SK-N-SH (cell line): ENCODE measurements around the gene AGAP2.

Experiments
- GABPA ChIP-seq: IDR thresholded peaks from 2 replicates; pipeline ENCODE4 v1.4.0; 2012; ENCODE audit warnings: low read depth, mild to moderate bottlenecking
- JUND ChIP-seq: IDR thresholded peaks from 2 replicates; pipeline ENCODE4 v1.4.0; 2012
- MXI1 ChIP-seq: IDR thresholded peaks from 2 replicates; pipeline ENCODE4 v1.6.1; 2012; ENCODE audit warnings: mild to moderate bottlenecking, low read depth, low read length, improper control_type of control experiment
- POLR2AphosphoS5 ChIP-seq: IDR thresholded peaks from 2 replicates; pipeline ENCODE4 v1.6.1; 2012; ENCODE audit warnings: low read depth, low read length
- RFX5 ChIP-seq: IDR thresholded peaks from 2 replicates; pipeline ENCODE4 v1.6.1; 2012; ENCODE audit warnings: mild to moderate bottlenecking, improper control_type of control experiment, low read length
- SMC3 ChIP-seq: IDR thresholded peaks from 2 replicates; pipeline ENCODE4 v1.6.1; 2012; ENCODE audit warnings: low read depth, low read length, improper control_type of control experiment
- TAF1 ChIP-seq: IDR thresholded peaks from 2 replicates; pipeline ENCODE4 v1.6.1; 2012; ENCODE audit warnings: low read depth, mild to moderate bottlenecking, low read length, moderate library complexity, borderline replicate concordance
- YY1 ChIP-seq: IDR thresholded peaks from 2 replicates; pipeline ENCODE4 v1.4.0; 2012; ENCODE audit warnings: low read depth, mild to moderate bottlenecking
- TF ChIP-seq, protein P1 (sequence below): IDR thresholded peaks from 2 replicates; pipeline ENCODE4 v1.6.1; 2012; ENCODE audit warnings: mild to moderate bottlenecking, low read depth, low read length, moderate library complexity
- TF ChIP-seq, protein P2 (sequence below): fragments of 200-600 bp; sonication (generic); IDR thresholded peaks from 2 replicates; pipeline ENCODE4 v1.6.1; 2017; ENCODE audit warnings: antibody characterized with exemption, mild to moderate bottlenecking, moderate library complexity
- TF ChIP-seq, protein P3 (sequence below): IDR thresholded peaks from 2 replicates; pipeline ENCODE4 v1.4.0; 2012; ENCODE audit warnings: low read depth
- TF ChIP-seq, protein P4 (sequence below): IDR thresholded peaks from 2 replicates; pipeline ENCODE4 v1.4.0; 2012; ENCODE audit warnings: low read depth, borderline replicate concordance

DNA sequence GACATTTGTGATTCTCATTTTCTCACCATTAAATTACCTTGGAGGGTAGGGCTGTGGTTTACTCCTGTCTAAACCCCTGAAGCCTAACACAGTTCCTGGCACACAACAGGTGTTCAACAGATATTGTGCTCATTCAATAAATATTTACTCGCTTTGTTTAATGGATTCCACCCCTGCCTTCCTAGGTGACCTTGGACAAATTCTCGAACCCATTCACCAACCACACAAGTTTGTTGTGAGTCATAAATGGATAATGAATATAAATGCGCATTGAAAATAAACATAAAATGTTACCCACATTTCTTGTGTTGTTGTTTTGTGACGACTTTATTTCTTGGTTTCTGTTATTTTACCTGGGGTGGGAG lies 43.7 kb upstream of the AGAP2 start:
- TF ChIP-seq JUND, result no peak
- no peak for TF ChIP-seq GABPA
- TF ChIP-seq, protein P1, sequence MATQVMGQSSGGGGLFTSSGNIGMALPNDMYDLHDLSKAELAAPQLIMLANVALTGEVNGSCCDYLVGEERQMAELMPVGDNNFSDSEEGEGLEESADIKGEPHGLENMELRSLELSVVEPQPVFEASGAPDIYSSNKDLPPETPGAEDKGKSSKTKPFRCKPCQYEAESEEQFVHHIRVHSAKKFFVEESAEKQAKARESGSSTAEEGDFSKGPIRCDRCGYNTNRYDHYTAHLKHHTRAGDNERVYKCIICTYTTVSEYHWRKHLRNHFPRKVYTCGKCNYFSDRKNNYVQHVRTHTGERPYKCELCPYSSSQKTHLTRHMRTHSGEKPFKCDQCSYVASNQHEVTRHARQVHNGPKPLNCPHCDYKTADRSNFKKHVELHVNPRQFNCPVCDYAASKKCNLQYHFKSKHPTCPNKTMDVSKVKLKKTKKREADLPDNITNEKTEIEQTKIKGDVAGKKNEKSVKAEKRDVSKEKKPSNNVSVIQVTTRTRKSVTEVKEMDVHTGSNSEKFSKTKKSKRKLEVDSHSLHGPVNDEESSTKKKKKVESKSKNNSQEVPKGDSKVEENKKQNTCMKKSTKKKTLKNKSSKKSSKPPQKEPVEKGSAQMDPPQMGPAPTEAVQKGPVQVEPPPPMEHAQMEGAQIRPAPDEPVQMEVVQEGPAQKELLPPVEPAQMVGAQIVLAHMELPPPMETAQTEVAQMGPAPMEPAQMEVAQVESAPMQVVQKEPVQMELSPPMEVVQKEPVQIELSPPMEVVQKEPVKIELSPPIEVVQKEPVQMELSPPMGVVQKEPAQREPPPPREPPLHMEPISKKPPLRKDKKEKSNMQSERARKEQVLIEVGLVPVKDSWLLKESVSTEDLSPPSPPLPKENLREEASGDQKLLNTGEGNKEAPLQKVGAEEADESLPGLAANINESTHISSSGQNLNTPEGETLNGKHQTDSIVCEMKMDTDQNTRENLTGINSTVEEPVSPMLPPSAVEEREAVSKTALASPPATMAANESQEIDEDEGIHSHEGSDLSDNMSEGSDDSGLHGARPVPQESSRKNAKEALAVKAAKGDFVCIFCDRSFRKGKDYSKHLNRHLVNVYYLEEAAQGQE, result no peak
- no peak for TF ChIP-seq YY1
- TF ChIP-seq, protein P2, sequence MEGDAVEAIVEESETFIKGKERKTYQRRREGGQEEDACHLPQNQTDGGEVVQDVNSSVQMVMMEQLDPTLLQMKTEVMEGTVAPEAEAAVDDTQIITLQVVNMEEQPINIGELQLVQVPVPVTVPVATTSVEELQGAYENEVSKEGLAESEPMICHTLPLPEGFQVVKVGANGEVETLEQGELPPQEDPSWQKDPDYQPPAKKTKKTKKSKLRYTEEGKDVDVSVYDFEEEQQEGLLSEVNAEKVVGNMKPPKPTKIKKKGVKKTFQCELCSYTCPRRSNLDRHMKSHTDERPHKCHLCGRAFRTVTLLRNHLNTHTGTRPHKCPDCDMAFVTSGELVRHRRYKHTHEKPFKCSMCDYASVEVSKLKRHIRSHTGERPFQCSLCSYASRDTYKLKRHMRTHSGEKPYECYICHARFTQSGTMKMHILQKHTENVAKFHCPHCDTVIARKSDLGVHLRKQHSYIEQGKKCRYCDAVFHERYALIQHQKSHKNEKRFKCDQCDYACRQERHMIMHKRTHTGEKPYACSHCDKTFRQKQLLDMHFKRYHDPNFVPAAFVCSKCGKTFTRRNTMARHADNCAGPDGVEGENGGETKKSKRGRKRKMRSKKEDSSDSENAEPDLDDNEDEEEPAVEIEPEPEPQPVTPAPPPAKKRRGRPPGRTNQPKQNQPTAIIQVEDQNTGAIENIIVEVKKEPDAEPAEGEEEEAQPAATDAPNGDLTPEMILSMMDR, result no peak
- no peak for TF ChIP-seq POLR2AphosphoS5
- no peak for TF ChIP-seq TAF1
- TF ChIP-seq, protein P3, sequence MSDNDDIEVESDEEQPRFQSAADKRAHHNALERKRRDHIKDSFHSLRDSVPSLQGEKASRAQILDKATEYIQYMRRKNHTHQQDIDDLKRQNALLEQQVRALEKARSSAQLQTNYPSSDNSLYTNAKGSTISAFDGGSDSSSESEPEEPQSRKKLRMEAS, result no peak
- TF ChIP-seq SMC3, result no peak
- TF ChIP-seq RFX5, result no peak
- TF ChIP-seq MXI1, result no peak
- TF ChIP-seq, protein P4, sequence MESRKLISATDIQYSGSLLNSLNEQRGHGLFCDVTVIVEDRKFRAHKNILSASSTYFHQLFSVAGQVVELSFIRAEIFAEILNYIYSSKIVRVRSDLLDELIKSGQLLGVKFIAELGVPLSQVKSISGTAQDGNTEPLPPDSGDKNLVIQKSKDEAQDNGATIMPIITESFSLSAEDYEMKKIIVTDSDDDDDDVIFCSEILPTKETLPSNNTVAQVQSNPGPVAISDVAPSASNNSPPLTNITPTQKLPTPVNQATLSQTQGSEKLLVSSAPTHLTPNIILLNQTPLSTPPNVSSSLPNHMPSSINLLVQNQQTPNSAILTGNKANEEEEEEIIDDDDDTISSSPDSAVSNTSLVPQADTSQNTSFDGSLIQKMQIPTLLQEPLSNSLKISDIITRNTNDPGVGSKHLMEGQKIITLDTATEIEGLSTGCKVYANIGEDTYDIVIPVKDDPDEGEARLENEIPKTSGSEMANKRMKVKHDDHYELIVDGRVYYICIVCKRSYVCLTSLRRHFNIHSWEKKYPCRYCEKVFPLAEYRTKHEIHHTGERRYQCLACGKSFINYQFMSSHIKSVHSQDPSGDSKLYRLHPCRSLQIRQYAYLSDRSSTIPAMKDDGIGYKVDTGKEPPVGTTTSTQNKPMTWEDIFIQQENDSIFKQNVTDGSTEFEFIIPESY, result no peak
